PC-9 (cell line): ENCODE data around the gene ZFPM1. TPM values are rescaled to one million over a fixed set of nuclear protein-coding genes. Genes with fewer than 3 reads are reported as not detected.

Experiments used
- BruUV-seq: library from RNA; stranded (reverse); fragments of 400-500 nt; replicated peaks from 2 replicates; lab custom pipeline; 2021; lab: Mats Ljungman, UMichigan
- CTCF ChIA-PET: fragments of 300-600 bp; sonication (Branson Sonifier 250); formaldehyde crosslinking; loops from one replicate; lab custom pipeline; 2022; ENCODE audit warnings: antibody characterized with exemption; lab: Charles Lee
- POLR2A ChIA-PET: fragments of 300-600 bp; sonication (Branson Sonifier 250); formaldehyde crosslinking; loops from one replicate; lab custom pipeline; 2022; ENCODE audit warnings: antibody characterized with exemption; ENCODE audit not compliant: unreplicated experiment; lab: Charles Lee
- DNase-seq, 2 experiments: peaks; one replicate each; pipeline versions ENCODE4 v3.0.0 to v3.0.0-alpha.2; 2015 to 2022; ENCODE audit warnings: mixed read lengths in 1 of 2
- H2AFZ ChIP-seq: fragments of 200-600 bp; sonication (generic); 2 replicates; pipeline ENCODE4 v1.8.1; 2017; ENCODE audit warnings: antibody characterized with exemption
- H3F3A ChIP-seq: fragments of 200-600 bp; sonication (generic); 2 replicates; pipeline ENCODE4 v1.8.1; 2017; ENCODE audit warnings: antibody characterized with exemption, mild to moderate bottlenecking, low read depth; ENCODE audit not compliant: insufficient read depth
- H3K27ac ChIP-seq: fragments of 200-600 bp; sonication (generic); 2 replicates; pipeline ENCODE4 v1.6.1; 2016; ENCODE audit warnings: mixed run types
- H3K27me3 ChIP-seq: fragments of 200-600 bp; sonication (generic); 2 replicates; pipeline ENCODE4 v1.6.1; 2016; ENCODE audit warnings: low read depth, mixed run types; ENCODE audit not compliant: insufficient read depth
- H3K36me3 ChIP-seq: fragments of 200-600 bp; sonication (generic); 2 replicates; pipeline ENCODE4 v1.6.1; 2016; ENCODE audit warnings: low read depth, mixed run types
- H3K4me1 ChIP-seq: fragments of 200-600 bp; sonication (generic); replicated peaks from 2 replicates; pipeline ENCODE4 v1.6.1; 2016; ENCODE audit warnings: mixed run types; ENCODE audit not compliant: insufficient read depth
- H3K4me2 ChIP-seq: fragments of 200-600 bp; sonication (generic); 2 replicates; pipeline ENCODE4 v1.6.1; 2017; ENCODE audit warnings: mixed run types
- H3K4me3 ChIP-seq: fragments of 200-600 bp; sonication (generic); 2 replicates; pipeline ENCODE4 v1.6.1; 2016; ENCODE audit warnings: mixed run types
- H3K79me2 ChIP-seq: fragments of 200-600 bp; sonication (generic); 2 replicates; pipeline ENCODE4 v1.6.1; 2017; ENCODE audit warnings: low read depth, mixed run types
- H3K9me2 ChIP-seq: fragments of 200-600 bp; sonication (generic); 2 replicates; pipeline ENCODE4 v1.8.1; 2017; ENCODE audit warnings: mild to moderate bottlenecking; ENCODE audit not compliant: insufficient read depth
- H3K9me3 ChIP-seq: fragments of 200-600 bp; sonication (generic); 2 replicates; pipeline ENCODE4 v1.8.1; 2016; ENCODE audit warnings: low read depth; ENCODE audit not compliant: insufficient read depth
- H4K20me1 ChIP-seq: fragments of 200-600 bp; sonication (generic); 2 replicates; pipeline ENCODE4 v1.8.1; 2017; ENCODE audit not compliant: insufficient read depth
- EZH2 ChIP-seq: fragments of 200-600 bp; sonication (generic); IDR thresholded peaks from 2 replicates; pipeline ENCODE4 v1.8.0; 2017; ENCODE audit warnings: antibody characterized with exemption, low read depth
- intact Hi-C: fragments of 100-400 bp; cut with micrococcal nuclease; formaldehyde crosslinking; loops from one replicate; pipeline ENCODE4 v1.10.0; 2022; ENCODE audit not compliant: unreplicated experiment
- total RNA-seq: library from RNA; stranded (reverse); gene quantifications from 2 replicates; pipeline ENCODE4 v1.2.3, GENCODE V29; 2021
- TF ChIP-seq, protein P1 (sequence below): fragments of 200-600 bp; sonication (generic); conservative IDR thresholded peaks from 2 replicates; pipeline ENCODE4 v1.6.1; 2017; ENCODE audit warnings: mixed run types, antibody characterized with exemption, mild to moderate bottlenecking, moderate library complexity

The ZFPM1 gene
- total RNA-seq, 1 experiment from 2014 or later = 19.7 TPM

DNA sequence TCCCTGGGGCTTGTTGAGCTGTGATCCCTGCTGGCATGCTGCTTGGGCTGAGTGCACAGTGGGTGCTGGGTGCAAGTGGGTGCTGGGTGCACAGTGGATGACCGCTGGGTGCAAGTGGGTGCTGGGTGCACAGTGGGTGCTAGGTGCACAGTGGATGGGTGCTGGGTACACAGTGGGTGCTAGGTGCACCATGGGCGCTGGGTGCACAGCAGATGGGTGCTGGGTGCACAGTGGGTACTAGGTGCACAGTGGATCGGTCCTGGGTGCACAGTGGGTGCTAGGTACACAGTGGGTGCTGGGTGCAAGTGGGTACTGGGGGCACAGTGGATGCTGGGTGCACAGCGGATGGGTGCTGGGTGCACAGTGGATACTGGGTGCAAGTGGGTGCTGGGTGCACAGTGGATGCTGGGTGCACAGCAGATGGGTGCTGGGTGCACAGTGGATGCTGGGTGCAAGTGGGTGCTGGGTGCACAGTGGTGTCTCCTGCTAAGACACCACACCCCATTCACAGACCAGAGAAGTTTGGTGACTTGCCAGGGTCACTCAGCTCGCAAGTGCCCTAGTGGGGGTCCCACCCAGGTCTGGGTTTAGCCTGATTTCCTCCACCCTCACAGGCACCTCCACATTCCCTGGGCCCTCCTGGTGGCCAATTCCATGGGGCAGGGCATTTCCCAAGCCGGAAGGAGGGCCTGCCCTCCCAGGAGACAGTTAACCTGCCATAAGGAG, 33.5 kb downstream of the ZFPM1 start:
- Histone ChIP-seq H3K4me1 (no peaks in the 10 kb centered on the region), H3K27me3 (no peaks in the 10 kb centered on the region), H3K36me3 (no peaks in the 10 kb centered on the region), H3K4me2 (no peak overlapping the region), H3K9me2 (no peaks in the 10 kb centered on the region), H3K9me3 (no peaks in the 10 kb centered on the region), H4K20me1 (no peaks in the 10 kb centered on the region), H3F3A (no peaks in the 10 kb centered on the region), H3K4me3 (no peak overlapping the region), H3K79me2 (no peaks in the 10 kb centered on the region), H2AFZ (no peak overlapping the region), H3K27ac (no peak overlapping the region)
- intact Hi-C loops = no loop called here
- no peak for DNase-seq
- POLR2A ChIA-PET = no interaction called here
- TF ChIP-seq EZH2 = no peak
- TF ChIP-seq, protein P1, sequence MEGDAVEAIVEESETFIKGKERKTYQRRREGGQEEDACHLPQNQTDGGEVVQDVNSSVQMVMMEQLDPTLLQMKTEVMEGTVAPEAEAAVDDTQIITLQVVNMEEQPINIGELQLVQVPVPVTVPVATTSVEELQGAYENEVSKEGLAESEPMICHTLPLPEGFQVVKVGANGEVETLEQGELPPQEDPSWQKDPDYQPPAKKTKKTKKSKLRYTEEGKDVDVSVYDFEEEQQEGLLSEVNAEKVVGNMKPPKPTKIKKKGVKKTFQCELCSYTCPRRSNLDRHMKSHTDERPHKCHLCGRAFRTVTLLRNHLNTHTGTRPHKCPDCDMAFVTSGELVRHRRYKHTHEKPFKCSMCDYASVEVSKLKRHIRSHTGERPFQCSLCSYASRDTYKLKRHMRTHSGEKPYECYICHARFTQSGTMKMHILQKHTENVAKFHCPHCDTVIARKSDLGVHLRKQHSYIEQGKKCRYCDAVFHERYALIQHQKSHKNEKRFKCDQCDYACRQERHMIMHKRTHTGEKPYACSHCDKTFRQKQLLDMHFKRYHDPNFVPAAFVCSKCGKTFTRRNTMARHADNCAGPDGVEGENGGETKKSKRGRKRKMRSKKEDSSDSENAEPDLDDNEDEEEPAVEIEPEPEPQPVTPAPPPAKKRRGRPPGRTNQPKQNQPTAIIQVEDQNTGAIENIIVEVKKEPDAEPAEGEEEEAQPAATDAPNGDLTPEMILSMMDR = no peak
- no TSS peak for BruUV-seq
- CTCF ChIA-PET = no interaction called here

- H3K4me2 ChIP-seq = no peak overlapping the region
- ChIA-PET POLR2A (no interaction called here), CTCF (no interaction called here)
- H3K27me3 ChIP-seq = no peaks in the 10 kb centered on the region
- H3K36me3 ChIP-seq = no peaks in the 10 kb centered on the region
- no peak for TF ChIP-seq EZH2
- TF ChIP-seq, protein P1 = no peak
- no TSS peak for BruUV-seq
- no peaks in the 10 kb centered on the region for H3K79me2 ChIP-seq
- H4K20me1 ChIP-seq = no peaks in the 10 kb centered on the region
- intact Hi-C loops = no loop called here
- H3K9me3 ChIP-seq = no peaks in the 10 kb centered on the region
- no peaks in the 10 kb centered on the region for H3K4me1 ChIP-seq
- no peak overlapping the region for H3K4me3 ChIP-seq
- no peak overlapping the region for H3K27ac ChIP-seq
- no peak for DNase-seq
- no peak overlapping the region for H2AFZ ChIP-seq
- no peaks in the 10 kb centered on the region for H3K9me2 ChIP-seq
- no peaks in the 10 kb centered on the region for H3F3A ChIP-seq
These were observed 34.0 kb downstream of the ZFPM1 start for GRCh38 chr16:88487124-88487432.

GRCh38 chr16:88487920-88488851, 35.1 kb downstream of the ZFPM1 start:
- BruUV-seq = no TSS peak
- Histone ChIP-seq H3K4me2 (no peak overlapping the region), H3F3A (no peaks in the 10 kb centered on the region), H3K4me3 (no peak overlapping the region), H3K9me3 (no peaks in the 10 kb centered on the region), H4K20me1 (no peaks in the 10 kb centered on the region), H3K9me2 (no peaks in the 10 kb centered on the region), H3K79me2 (no peaks in the 10 kb centered on the region), H3K27ac (no peak overlapping the region), H3K36me3 (no peaks in the 10 kb centered on the region), H3K27me3 (no peaks in the 10 kb centered on the region), H3K4me1 (no peaks in the 10 kb centered on the region), H2AFZ (no peak overlapping the region)
- no peak for DNase-seq
- intact Hi-C loops = no loop called here
- ChIA-PET CTCF (interaction anchor here (0.7 kb wide), 1 partner anchor 187 kb away, joined by 6 read pairs; no protein-coding TSS in a partner anchor), POLR2A (no interaction called here)
- TF ChIP-seq EZH2 = no peak
- TF ChIP-seq, protein P1 = no peak
